IMR-90 (cell line): Measurements from ENCODE around the gene MGST2. TPM values are rescaled to one million over a fixed set of nuclear protein-coding genes. Genes with fewer than 3 reads are reported as not detected.
"Not testable (repeated sequence)": the region's sequence is repeated elsewhere in the genome, so short reads cannot be mapped to it uniquely, and the experiment has no call there.

Experiments used
- ATAC-seq: fragments of 200-7000 bp; cut with Tn5 transposase; 2 replicates; pipeline ENCODE4 v1.9.1; 2020; ENCODE audit warnings: low read depth, mild to moderate bottlenecking, moderate library complexity
- BruUV-seq: library from RNA; stranded (reverse); fragments of 400-500 nt; replicated peaks from 2 replicates; lab custom pipeline; 2021; lab: Mats Ljungman, UMichigan
- CTCF ChIA-PET: fragments of 300-600 bp; formaldehyde crosslinking; extraction: SDS; loops from one replicate; lab custom pipeline; 2021; ENCODE audit warnings: antibody characterized with exemption; lab: Yijun Ruan, JAX
- POLR2A ChIA-PET: fragments of 300-600 bp; sonication (Branson Sonifier 250); formaldehyde crosslinking; loops from one replicate; lab custom pipeline; 2022; ENCODE audit warnings: antibody characterized with exemption; ENCODE audit not compliant: unreplicated experiment; lab: Charles Lee
- DNase-seq: peaks from one replicate; pipeline ENCODE4 v3.0.0; 2013
- H2AFZ ChIP-seq: replicated peaks from 2 replicates; pipeline ENCODE3; 2013; ENCODE audit warnings: low read length, mild to moderate bottlenecking; ENCODE audit not compliant: poor library complexity
- H2AK5ac ChIP-seq: 2 replicates; pipeline ENCODE4 v1.6.1; 2013; ENCODE audit warnings: low read depth, low read length, inconsistent platforms
- H2AK9ac ChIP-seq: replicated peaks from 2 replicates; pipeline ENCODE3; 2013; ENCODE audit warnings: mild to moderate bottlenecking, low read depth, low read length, moderate library complexity; ENCODE audit not compliant: poor library complexity
- H2BK120ac ChIP-seq: 2 replicates; pipeline ENCODE4 v1.6.1; 2013; ENCODE audit warnings: low read depth, low read length, inconsistent platforms
- H2BK15ac ChIP-seq: 3 replicates; pipeline ENCODE4 v1.6.1; 2013; ENCODE audit warnings: low read depth, low read length, inconsistent platforms
- H2BK20ac ChIP-seq: 2 replicates; pipeline ENCODE4 v1.6.1; 2013; ENCODE audit warnings: low read depth, mild to moderate bottlenecking, inconsistent platforms, low read length, moderate library complexity
- H2BK5ac ChIP-seq: 2 replicates; pipeline ENCODE4 v1.6.1; 2013; ENCODE audit warnings: mild to moderate bottlenecking, low read depth, low read length, inconsistent platforms; ENCODE audit not compliant: poor library complexity, severe bottlenecking
- H3K14ac ChIP-seq: replicated peaks from 2 replicates; pipeline ENCODE4 v1.6.1; 2013; ENCODE audit warnings: low read depth, low read length, inconsistent platforms
- H3K18ac ChIP-seq: 2 replicates; pipeline ENCODE4 v1.6.1; 2013; ENCODE audit warnings: low read depth, low read length, control low read depth
- H3K23ac ChIP-seq: 2 replicates; pipeline ENCODE4 v1.6.1; 2013; ENCODE audit warnings: low read depth, low read length, inconsistent platforms
- H3K27ac ChIP-seq: 2 replicates; pipeline ENCODE4 v1.5.1; 2013; ENCODE audit warnings: mild to moderate bottlenecking, control low read depth, low read length; ENCODE audit not compliant: insufficient read depth
- H3K27me3 ChIP-seq: 2 replicates; pipeline ENCODE4 v1.6.1; 2013; ENCODE audit warnings: low read length; ENCODE audit not compliant: control insufficient read depth, insufficient read depth
- H3K36me3 ChIP-seq: 2 replicates; pipeline ENCODE4 v1.6.1; 2013; ENCODE audit warnings: low read length, mixed read lengths; ENCODE audit not compliant: control insufficient read depth, insufficient read depth
- H3K4ac ChIP-seq: 2 replicates; pipeline ENCODE4 v1.6.1; 2013; ENCODE audit warnings: low read depth, low read length, inconsistent platforms
- H3K4me1 ChIP-seq: 2 replicates; pipeline ENCODE4 v1.6.1; 2013; ENCODE audit warnings: low read length, mixed read lengths; ENCODE audit not compliant: control insufficient read depth, insufficient read depth
- H3K4me2 ChIP-seq: 2 replicates; pipeline ENCODE4 v1.6.1; 2013; ENCODE audit warnings: low read depth, mild to moderate bottlenecking, control low read depth, low read length, moderate library complexity
- H3K4me3 ChIP-seq: 2 replicates; pipeline ENCODE4 v1.5.1; 2013; ENCODE audit warnings: low read depth, mild to moderate bottlenecking, control low read depth, low read length, moderate library complexity; ENCODE audit not compliant: insufficient read depth
- H3K56ac ChIP-seq: 2 replicates; pipeline ENCODE4 v1.6.1; 2013; ENCODE audit warnings: low read length, inconsistent platforms; ENCODE audit not compliant: insufficient read depth; ENCODE audit errors: extremely low read depth
- H3K79me1 ChIP-seq, 2 experiments: 2 replicates each; pipeline ENCODE4 v1.6.1; 2013; ENCODE audit warnings: low read length in 2 of 2, inconsistent platforms in 1 of 2, low read depth in 1 of 2
- H3K9ac ChIP-seq: 2 replicates; pipeline ENCODE4 v1.6.1; 2013; ENCODE audit warnings: low read depth, low read length, control low read depth
- H3K9me1 ChIP-seq: 2 replicates; pipeline ENCODE4 v1.6.1; 2013; ENCODE audit warnings: low read length, inconsistent platforms; ENCODE audit not compliant: insufficient read depth
- H3K9me3 ChIP-seq: 2 replicates; pipeline ENCODE4 v1.6.1; 2013; ENCODE audit warnings: low read length; ENCODE audit not compliant: control insufficient read depth, insufficient read depth
- H4K20me1 ChIP-seq: 2 replicates; pipeline ENCODE4 v1.6.1; 2013; ENCODE audit warnings: low read length, inconsistent platforms; ENCODE audit not compliant: insufficient read depth
- H4K5ac ChIP-seq: 2 replicates; pipeline ENCODE4 v1.6.1; 2013; ENCODE audit warnings: mild to moderate bottlenecking, low read depth, low read length, control low read depth
- H4K8ac ChIP-seq, 2 experiments: 2 replicates each; pipeline ENCODE4 v1.6.1; 2013; ENCODE audit warnings: low read depth in 2 of 2, low read length in 2 of 2, control low read depth in 1 of 2, inconsistent platforms in 1 of 2
- H4K91ac ChIP-seq: 2 replicates; pipeline ENCODE4 v1.6.1; 2013; ENCODE audit warnings: low read depth, low read length, inconsistent platforms; ENCODE audit not compliant: insufficient read depth
- WGBS, 2 experiments: methylation state at CpG; one replicate each; pipeline versions ENCODE4 v1.1.5 to v1.1.7; 2013; ENCODE audit warnings: missing lambda C conversion rate in 2 of 2; ENCODE audit not compliant: insufficient read length in 1 of 2; ENCODE audit errors: extremely low coverage in 2 of 2; 5-methylcytosine and 5-hydroxymethylcytosine counted together
- dilution Hi-C: fragments of 300-500 bp; cut with HindIII; formaldehyde crosslinking; loops from one replicate; pipeline ENCODE4 v1.14.3; 2018; ENCODE audit warnings: low sequenced_read_pairs; ENCODE audit not compliant: unreplicated experiment
- in situ Hi-C: fragments of 300-500 bp; cut with MboI; formaldehyde crosslinking; loops from 3 replicates; pipeline ENCODE4 v1.14.3; 2019; ENCODE audit warnings: low sequenced_read_pairs, inconsistent platforms, mixed read lengths
- intact Hi-C: fragments of 100-400 bp; cut with micrococcal nuclease; formaldehyde crosslinking; loops from 2 replicates; pipeline ENCODE4 v1.10.0; 2022
- polyA plus RNA-seq, 3 experiments: library from polyadenylated mRNA; depleted of rRNA; stranded (reverse); fragments of >200 nt; gene quantifications; 2 replicates each; pipeline ENCODE4 v1.2.3, GENCODE V29; 2012; ENCODE audit warnings: low replicate concordance in 1 of 3
- total RNA-seq: library from RNA; depleted of rRNA; stranded (reverse); fragments of >200 nt; gene quantifications from 2 replicates; pipeline ENCODE4 v1.2.3, GENCODE V29; 2012

The MGST2 gene
- total and polyA plus RNA-seq, 2 of the 4 experiments (the other 2 are of a cell fraction) = 4.8 to 10.5 TPM

DNA sequence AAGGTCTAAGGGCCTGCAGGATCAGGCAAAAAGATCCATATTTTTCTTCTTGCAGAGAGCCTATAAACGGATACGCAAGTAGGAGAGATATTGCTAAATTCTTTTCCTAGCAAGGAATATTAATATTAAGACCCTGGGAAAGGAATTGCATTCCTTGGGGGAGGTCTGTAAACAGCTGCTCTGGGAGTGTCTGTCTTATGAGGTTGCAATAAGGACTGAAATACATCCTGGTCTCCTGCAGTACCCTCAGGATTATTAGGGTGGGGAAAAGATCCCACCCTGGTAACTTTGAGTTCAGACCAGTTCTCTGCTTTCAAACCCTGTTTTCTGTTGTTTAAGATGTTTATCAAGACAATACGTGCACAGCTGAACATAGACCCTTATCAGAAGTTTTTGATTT lies 27.3 kb upstream of the MGST2 start:
- H2BK15ac ChIP-seq, H3K36me3 ChIP-seq, ATAC-seq, H3K9me1 ChIP-seq, H2BK120ac ChIP-seq, H3K27ac ChIP-seq, H3K4me2 ChIP-seq, H3K23ac ChIP-seq, H3K79me1 ChIP-seq, DNase-seq, H3K27me3 ChIP-seq, in situ Hi-C loops, H4K8ac ChIP-seq, H3K56ac ChIP-seq, POLR2A ChIA-PET, BruUV-seq, H4K91ac ChIP-seq, H3K4me3 ChIP-seq, H2BK5ac ChIP-seq, H3K18ac ChIP-seq, dilution Hi-C loops, H2AK9ac ChIP-seq, H2BK20ac ChIP-seq, H3K14ac ChIP-seq, H2AFZ ChIP-seq, intact Hi-C loops, H3K4me1 ChIP-seq, H3K4ac ChIP-seq, H3K9ac ChIP-seq, H3K9me3 ChIP-seq, H4K5ac ChIP-seq, H4K20me1 ChIP-seq, H2AK5ac ChIP-seq: not testable (repeated sequence)
- no CpG with 5 or more reads among the region's 3 CpGs for WGBS, 2 experiments
- CTCF ChIA-PET = interaction anchor here (1.6 kb wide), 1 partner anchor 35 kb away, joined by 5 read pairs; no protein-coding TSS in a partner anchor
